HG03175 (cell line): ENCODE results near the gene TMEM52.

Experiments used
- ATAC-seq: cut with Tn5 transposase; IDR thresholded peaks from one replicate; pipeline ENCODE4 v1.9.1; 2021; ENCODE audit warnings: mild to moderate bottlenecking, moderate library complexity; ENCODE audit not compliant: unreplicated experiment

Gene TMEM52

DNA sequence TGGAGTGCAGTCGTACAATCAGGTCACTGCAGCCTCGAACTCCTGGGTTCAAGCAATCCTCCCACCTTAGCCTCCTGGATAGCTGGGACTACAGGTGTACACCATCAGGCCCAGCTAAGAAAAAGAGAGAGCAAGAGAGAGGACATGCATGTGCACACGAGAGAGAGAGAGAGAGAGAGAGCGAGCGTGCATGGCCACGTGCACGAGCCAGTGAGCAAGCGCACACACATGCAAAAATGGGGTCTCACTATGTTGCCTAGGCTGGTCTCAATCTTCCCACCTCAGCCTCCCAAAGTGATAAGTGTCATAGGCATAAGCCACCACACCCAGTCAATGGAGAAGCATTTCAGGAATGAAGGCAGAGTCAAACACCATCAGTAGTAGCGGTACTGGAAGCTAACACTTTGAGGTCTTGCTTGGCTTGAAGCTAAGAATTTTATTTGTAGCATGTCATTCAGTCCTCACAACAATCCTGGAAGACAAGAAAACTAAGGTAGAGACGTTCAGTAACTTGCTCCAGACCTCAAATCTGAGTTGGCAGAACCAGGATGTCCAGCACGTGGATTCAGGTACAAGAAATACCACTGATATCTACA, 42.6 kb downstream of the TMEM52 start:
- ATAC-seq = no peak

GRCh38 chr1:1875932-1876331, 43.1 kb downstream of the TMEM52 start:
- no peak for ATAC-seq

GRCh38 chr1:1874901-1875300, 44.2 kb downstream of the TMEM52 start:
- ATAC-seq = no peak

DNA sequence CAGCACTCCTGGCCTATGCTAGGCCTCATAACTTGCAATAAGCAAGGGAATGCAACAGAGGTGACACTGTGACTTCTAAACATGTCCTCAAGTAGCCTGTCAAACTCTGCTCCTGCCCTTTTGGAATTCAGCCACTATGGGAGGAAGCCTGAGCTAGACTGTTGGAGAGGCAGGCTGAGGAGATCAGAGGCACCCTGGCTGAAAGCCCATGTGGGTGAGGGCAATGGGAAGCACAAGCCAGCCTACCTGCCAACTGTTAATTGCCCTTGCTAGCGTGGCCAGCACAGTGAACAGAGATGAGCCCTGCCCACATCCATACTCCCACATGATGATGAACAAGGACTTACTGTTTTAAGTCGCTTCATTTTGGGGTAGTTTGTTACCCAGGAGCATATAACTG, 45.9 kb downstream of the TMEM52 start:
- no peak for ATAC-seq

GRCh38 chr1:1872329-1872994, 46.6 kb downstream of the TMEM52 start:
- no peak for ATAC-seq

DNA sequence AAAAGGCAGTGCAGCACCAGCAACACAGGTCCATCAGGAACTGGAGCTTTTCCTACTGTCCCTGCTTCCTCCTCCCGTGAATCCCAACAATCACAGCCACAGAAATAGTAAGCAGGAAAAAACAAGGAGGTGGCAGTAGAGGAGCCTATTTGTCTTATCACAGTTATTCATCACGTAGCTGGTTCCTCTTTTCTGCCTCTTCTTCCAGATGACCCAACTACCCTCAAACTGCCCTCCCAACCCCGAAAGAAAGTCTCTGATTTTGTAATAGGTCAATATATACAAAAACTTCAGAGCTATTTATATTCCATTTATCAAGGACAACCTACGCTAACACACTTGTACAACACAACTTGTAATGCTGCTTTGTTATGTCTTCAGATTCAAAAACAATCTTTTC, 49.6 kb downstream of the TMEM52 start:
- ATAC-seq = no peak
